Astrocyte of the hippocampus (primary cell): ENCODE results near the gene MAD2L2.

Source experiments
- DNase-seq: peaks from one replicate; pipeline ENCODE4 v3.0.0; 2011; ENCODE audit warnings: low read depth, low spot score

The MAD2L2 gene

DNA sequence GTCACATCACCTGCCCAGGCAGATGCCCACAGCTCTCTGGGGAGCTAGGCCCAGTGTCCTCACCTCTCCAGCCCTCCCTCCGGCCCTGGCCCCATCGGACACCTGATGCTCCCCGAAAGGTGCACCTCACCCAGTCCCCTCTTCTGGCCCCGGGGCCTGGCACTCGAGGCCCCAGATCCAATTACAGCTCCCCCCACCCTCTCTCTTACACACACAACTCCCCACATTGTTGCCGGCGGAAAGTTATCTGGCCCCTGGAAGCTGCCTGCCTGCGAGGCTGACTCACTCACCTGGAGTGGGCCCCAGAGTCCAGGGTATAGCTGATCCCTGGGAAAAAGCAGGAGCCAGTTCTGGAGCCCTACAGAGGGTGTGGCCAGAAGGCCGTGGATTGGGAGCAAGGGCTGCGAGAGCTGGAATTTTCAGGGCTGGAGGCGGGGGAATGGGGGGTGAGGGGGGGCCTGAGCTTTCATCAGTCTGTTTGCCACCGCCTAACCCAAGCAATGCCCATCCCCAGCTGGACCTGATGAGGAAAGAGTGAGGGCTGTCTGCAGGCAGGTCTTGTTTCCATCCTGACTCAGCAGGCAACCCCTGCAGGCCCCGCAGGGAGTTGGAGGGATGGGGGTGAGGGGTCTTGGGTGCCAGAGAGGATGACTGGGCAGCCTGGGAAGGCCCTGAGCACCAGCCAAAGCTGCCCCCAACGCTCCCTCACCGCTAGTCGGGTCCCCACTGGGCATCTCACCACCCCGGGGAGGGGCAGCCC, 27.7 kb downstream of the MAD2L2 start:
- DNase-seq = peak; percentile 82

DNA sequence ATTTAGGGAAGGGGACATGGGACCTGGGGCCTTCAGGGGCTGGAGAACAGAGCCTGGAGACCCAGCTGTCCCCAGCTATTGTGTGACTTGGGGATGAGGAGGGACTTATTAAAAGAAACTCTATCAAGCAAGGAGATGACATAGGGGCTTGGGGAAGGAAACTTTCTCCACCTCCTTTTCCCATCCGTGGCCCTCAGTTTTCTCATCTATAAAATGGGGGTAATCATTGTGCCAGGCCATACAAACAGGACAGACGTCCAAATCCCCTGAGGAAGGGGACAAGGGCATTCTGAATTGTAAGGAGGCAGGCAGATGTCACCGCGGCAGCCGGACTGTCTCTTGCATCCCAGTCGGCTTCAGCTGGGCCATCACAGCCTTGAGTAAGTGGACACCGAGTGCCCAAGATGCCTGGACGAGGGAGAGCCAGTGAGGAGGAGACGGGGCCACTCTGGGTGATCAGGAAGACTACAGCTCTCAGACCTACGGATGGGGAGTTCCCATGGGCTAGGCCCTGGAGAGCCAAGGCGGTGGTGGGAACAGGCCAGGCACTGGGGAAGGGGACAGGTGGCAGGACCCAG, 28.7 kb downstream of the MAD2L2 start:
- DNase-seq = no peak

DNA sequence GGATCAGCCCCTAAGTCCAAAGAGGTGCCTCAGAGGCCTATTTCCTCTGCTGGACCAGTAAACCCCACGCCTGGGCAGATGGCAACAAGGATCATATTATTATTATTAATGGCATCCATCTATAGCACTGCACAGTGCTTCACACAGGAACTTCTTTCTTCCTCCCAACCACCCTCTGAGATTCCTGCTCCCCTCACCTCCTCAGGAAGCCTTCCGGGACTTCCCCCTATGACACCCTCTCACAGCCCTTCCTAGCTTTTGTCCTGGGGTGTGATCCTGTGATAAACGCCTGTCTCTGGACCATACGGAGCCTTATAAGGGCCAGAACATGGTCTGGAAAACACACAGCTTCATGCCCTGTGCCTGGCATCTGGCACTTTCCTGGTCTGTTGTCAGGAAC, 29.9 kb downstream of the MAD2L2 start:
- no peak for DNase-seq

DNA sequence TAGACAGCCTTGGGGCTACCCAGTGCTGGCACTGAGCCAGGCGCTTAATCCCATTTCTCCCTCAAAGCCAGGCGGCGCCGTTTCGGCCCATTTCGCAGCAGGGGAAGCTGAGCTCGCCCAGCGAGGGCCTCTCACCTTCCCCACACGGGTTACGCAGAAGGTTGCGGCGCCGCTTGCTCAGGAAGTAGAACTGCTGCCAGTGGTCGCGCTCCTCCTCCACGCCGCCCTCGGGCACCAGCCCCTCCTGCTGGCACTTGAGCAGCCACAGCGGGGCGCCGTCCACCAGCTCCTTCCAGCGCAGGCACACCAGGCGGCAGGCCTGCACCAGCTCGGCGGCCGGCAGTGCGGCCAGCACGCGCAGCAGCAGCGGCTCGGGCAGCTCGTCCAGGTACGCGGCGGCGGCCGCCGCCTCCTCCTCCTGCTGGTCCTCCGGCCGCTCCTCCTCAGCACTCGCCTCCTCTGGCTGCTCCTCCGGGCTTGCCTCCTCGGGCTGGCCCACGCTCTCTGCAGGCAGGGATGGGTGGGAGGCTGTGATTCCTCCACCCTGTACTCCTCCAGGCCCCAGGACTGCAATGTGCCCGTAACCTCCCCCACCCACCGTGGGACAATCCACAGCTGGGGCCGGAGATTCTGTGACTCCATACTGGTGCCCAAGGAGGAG, 30.5 kb downstream of the MAD2L2 start:
- peak; percentile 87 for DNase-seq

DNA sequence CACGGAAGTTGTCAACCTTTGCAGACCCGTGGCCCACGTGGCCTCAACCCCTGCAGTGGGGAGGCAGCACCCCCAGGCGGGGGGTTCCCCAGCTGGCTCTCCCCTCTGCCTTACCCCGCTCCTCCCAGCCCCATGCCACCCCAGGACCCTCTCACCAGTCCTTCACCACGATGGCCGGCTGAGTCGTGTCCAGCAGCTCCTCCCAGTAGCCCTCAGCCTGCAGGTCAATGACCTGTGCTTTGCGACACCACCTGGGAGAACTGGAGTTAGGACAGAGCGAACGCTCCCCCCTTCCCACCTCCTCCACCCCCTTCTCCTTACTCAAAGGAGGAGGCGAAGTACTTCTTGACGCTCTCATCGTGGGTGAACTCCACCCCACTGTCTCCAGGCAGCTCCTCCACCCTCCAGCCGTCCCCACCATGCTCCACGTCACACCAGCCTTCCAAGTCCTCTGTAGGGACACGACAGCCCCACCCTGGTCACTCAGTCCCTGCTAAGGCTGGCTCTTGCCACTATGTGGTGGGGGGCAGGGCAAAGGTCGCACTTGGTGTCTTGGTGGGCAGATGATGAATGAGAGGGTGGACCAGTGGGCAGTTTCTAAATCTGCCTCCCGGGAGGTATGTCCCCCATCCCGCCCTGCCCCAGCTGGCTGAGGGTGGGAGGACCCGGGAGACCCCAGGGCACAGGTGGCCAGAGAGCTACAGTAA, 31.2 kb downstream of the MAD2L2 start:
- DNase-seq = no peak

DNA sequence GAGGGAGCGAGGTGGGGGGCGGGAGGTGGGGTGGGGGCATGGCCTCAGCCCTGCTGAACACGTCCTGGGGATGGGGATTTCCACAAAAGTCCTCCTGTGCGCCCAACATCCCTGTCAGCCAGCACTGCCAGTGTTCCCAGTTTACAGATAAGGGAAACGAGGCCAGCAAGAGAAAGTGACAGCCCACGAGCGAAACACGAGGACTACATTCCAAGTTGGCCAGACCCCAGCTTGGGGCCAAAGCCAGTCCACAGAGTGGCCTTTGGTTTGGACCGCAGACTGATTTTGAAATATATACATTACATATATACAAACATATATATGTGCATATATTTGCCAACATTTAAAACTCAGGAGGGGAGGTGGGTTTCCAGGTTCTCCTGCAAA, 31.7 kb downstream of the MAD2L2 start:
- no peak for DNase-seq

DNA sequence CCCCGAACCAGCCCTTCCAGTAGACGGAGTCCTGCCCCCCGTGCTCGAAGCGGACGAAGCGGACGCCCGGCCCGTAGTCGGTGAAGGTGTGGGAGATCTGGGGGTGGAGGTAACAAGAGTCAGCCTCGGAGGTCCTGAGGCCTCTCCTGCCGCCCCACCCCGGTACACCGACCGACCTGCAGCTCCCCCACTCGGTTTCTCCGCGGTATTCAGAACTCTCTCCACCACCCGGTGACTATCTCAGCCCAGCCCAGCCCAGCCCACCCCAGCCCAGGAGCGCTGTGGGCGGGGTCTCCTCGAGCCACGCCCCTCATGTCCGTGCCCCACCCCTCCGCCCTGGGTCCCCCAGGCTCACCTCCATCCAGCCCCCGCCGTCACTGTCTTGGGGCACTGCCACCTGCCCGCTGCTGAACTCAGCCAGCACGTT, 32.2 kb downstream of the MAD2L2 start:
- peak; percentile 42 for DNase-seq

DNA sequence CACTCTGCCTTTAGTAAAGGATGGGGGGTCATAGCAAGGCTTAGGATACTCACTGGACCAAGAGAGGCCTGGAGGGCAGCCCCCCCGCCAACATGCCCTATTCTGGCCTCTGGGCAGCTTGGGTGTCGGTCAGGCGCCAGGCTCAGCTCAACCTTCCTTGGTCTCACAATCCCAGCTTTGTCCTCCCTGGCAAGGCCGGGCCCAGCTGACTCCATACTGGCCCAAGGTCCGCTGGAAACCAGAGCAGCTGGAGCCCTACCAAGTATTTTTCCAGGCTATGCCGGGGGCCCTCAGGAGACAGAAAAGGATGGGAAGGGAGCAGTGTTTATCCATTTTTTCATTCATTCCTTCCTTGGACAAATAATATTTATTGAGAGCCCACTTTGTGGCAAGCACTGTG, 32.9 kb downstream of the MAD2L2 start:
- no peak for DNase-seq

DNA sequence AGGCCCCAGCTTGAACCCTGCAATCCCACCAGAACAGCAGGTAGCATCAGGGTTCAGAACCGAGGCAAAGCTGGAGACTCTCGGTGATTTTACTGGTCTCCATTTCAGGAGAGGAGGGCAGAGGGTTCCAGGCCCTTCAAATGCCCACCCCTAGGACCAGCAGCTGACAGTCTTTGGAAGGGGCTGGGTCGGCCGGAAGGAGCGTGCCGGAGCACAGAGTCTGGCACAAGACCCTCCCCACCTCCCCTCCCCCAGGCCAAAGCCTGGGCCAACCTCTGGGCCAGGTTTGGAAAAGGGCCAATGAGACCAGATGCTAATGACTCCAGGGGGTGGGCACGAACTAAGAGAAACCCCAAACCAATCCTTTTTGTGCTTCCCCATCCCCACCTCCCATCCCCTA, 33.6 kb downstream of the MAD2L2 start:
- DNase-seq = no peak

DNA sequence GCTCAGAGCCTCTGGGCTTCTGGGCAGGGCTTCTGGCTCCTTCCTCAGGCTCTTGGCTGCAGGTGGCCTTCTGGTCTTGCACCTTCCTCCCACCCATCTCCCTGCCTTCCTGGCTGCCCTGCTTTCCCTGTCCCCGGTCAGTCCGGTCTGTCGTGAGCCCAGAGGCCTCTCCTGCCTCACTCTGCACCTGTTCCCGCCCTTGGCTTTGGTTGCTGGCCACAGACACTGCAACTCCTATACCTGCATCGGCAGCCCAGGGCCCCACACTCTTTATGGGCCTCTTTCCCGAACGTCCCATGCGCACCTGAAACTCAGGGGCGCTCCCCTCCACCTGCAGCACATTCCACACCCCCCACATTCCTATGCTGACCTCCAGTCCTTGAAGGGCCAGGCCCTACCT, 34.6 kb downstream of the MAD2L2 start:
- DNase-seq = no peak

DNA sequence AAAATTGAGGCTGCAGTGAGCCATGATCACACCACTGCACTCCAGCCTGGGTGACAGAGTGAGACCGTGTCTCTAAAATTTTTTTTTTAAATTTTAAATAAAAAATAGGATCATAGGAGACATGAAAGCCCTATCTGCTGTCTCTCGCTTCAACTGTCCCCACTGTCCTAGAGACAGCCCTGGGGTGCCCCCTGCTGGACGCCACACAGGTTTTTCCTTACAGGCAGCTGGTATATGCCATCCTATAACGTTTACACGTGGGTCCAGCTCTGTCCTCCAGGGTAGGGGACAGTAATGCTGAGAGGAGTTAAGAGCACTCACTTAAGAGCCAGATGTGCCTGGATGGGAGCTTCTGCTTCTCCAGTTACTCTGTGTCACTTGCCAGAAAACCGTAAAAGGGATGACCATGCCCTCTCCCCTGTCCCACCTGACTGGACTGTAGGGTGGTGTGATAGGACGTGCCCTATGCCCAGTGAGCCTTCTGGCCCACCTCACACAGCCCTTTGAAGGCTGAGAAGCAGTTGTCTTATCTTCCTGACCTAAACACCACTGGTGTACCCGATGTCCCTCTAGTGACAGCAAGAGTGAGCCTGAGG, 35.2 kb downstream of the MAD2L2 start:
- peak; percentile 82 for DNase-seq

DNA sequence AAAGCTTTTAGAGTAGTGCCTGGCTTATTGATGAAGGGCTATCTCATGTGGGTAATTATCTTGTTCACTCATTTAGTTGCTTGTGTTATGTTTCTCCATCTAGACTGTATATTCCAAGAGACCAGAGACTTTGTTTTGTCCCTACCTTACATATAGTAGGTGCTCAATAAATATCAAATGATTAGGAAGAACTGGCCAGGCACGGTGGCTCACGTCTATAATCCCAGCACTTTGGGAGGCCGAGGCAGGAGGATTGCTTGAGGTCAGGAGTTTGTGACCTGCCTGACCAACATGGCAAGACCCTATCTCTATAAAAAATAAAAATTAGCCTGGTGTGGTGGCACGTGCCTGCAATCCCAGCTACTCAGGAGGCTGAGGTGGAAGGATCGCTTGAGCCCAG, 35.7 kb downstream of the MAD2L2 start:
- no peak for DNase-seq

DNA sequence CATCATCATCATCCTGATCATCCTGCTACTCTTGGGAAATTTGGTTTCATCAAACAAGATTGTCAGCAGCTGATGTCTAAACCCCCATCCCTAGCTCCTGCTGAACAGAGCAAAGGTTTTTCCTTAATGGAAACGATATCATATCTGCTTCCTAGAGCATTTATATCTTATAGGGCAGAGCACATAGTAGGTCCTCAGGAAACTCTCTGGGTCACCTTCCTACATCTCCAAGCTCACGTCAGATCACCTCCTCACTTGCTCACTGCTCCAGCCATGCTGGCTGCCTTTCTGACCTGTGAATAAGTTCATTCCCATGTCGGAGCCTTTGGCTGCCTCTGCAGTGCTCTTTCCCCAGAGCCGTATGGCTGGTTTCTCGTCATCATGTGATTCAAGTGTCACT, 37.2 kb downstream of the MAD2L2 start:
- no peak for DNase-seq

DNA sequence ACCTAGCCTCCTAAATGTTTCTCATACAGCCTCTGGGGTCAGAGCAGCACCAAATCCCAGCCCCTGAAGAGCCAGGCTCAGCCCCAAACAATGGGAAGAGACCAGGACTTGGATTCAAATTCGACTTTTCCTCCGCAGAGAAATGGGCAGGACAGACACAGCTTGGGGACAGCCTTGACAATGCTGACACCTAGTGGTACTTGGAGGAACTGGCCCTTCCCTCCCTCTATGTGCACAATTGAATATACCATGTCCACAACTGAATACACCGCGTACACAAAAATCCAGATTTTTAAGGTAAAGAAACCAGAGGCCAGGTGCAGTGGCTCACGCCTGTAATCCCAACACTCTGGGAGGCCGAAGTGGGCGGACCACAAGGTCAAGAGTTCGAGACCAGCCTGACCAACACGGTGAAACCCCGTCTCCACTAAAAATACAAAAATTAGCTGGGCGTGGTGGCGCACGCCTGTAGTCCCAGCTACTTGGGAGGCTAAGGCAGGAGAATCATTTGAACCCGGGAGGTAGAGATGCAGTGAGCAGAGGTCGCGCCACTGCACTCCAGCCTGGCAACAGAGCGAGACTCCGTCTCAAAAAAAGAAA, 38.4 kb downstream of the MAD2L2 start:
- DNase-seq = peak; percentile 82

DNA sequence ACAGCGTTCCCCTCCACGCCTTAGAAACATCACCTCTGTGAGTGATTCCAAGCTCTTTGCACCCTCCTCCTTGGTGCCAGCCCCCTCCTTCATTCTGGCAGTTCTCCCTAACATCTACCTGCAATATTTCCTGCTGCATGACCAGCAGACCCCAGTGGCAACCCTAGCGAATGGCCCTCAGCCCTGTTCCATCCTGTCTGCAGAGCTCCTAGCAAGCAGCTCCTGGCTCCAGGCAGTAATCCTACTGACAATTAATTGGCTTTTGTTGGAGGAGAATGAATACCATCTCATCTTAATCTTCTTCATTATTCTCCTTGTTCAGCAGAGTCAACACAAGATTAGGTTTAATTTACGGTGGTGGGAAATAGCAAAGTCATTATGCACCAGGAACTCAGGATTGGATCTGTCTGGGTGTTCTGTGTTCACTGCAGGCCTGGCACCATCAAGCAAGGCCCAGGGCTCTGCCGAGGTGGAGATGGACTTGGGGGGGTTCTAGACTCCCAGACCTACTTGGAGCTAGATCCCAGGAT, 39.1 kb downstream of the MAD2L2 start:
- DNase-seq = no peak

DNA sequence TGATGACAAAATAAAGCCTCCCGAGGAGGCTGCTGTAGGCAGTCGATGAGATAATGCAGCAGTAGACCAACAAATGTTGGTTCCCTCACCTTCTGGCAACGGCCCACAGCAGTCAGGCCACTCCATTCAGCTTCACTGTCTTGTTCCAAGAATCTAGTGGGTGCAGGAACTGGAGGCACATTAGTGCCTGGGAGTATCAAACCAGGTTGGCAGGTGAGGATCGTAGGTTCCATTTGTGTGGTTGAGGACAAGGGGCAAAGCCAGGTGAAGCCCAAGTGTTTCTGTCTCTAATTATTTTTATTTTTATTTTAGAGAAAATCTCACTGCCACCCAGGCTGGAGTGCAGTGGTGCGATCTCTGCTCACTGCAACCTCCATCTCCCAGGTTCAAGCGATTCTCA, 40.0 kb downstream of the MAD2L2 start:
- no peak for DNase-seq

DNA sequence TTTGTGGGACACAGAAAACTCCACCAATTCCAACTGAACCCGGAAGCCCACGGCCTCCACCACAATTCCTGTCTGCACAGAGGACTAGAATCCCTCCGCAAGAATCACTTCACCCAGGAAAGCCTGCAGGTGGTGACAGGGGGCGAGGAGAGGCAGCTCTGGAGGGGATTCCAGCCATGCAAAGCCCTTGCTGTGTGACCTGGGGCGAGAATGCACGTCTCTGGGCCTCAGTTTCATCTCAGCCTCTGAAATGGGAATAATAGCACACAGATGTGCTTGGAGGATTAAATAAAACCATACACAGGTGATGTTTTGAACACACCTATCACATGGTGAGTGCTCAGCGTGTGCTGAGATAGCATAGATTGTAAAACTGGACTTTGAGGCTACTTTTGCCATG, 40.8 kb downstream of the MAD2L2 start:
- DNase-seq = no peak

DNA sequence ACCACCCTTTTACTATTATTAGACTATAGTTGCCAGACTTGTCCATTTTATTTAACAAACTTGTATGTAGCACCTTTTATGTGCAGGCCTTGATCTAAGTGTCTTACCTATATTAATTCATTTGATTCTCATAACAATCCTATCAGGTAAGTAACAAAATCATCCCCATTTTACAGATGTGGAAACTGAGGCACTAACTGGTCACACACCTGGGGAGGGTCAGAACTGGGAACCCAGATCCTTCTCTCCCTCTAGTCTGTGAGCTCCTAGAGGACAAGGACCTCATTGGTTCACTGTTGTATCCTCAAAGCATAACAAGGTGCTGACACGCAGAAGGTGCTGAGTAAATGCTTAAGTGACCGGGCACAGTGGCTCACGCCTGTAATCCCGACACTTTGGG, 41.6 kb downstream of the MAD2L2 start:
- DNase-seq = no peak

DNA sequence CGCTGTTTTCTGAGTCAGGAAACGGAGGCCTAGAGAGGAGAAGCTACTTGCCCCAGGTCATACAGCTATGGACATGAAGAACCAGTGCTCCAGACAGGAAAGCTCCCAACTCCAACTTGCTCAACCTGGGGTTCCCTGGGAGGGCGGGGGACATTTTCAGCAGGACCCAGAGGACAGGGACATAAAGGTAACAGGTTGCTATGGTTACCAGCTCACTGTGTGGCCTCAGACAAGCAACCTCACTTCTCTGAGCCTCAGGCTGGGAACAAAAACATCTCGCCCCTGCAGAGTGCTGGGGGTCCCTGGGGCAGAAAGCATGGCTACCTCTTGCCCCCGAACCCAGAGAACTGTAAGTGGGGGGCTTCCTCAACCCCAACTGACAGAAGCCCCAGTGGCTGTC, 42.8 kb downstream of the MAD2L2 start:
- no peak for DNase-seq

DNA sequence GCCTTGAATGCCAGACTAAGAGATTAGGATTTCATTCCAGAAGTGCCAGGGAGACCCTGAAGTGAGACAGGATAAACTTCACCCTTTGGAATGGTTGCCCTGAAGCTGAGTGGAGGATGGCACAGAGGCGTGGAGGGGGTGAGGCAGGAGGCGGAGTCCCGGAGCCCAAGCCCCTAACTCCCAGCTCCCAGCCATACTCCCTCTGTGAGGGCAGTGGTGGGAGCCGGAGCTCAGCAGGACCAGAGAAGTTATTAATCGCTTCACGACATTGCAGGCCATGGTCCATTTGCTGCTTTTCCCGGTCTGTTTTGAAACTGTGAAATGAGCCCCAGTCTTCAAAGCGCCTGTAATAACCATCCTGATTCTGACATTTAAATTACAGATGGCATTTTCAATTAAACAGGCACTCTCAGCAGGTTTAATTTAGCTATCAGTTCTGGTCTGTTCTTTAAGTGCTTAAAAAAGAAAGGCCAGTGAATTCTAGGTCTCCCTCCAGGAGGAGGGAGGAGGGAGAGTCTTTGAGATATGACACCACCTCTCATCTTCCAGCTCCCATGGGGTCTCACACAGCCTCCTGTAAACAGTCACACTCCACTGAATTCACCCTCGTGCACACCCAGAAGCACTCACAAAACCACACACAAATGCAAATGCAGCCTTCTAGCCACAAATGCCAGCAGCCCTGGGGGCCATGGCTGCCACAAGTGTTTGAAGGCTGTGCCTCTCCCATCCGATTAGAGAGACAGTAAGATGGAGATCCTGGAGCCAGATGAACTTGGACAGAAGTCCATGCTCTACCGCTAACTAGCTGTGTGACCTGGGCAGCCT, 46.4 kb downstream of the MAD2L2 start:
- DNase-seq = no peak
